CD4-positive, alpha-beta T cell treated with Interferon alpha-2 for 1 hour (primary cell): Measurements from ENCODE around the gene CALN1.

ENCODE experiments used
- DNase-seq, 2 donors: peaks; one replicate each; pipeline ENCODE4 v3.0.0-alpha.2; 2020 to 2022

CALN1 gene

GRCh38 chr7:72028267-72028666 is 383.9 kb downstream of the CALN1 start:
- DNase-seq = no peak

GRCh38 chr7:72025381-72025960 is 386.7 kb downstream of the CALN1 start:
- no peak for DNase-seq

DNA sequence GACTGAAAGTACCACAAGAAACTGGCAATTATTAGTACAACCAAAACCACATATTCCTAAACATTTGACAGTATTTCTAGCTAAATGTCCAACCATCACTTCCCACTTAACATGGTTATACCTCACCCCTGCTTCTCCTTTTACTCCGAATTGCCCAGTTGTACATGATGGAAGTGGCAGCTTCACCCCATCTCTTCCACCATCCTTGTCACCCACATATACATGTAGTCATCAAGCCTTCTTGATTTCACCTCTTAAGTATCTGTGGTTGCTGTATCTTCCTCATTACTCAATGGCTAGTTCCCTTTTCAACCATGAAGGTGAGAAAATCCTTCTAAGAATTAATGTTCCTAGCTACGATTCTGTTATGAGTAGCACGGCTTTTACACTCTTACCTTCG is 388.2 kb downstream of the CALN1 start:
- no peak for DNase-seq

- no peak for DNase-seq
Measured at GRCh38 chr7:72021716-72022115, 390.4 kb downstream of the CALN1 start.

DNA sequence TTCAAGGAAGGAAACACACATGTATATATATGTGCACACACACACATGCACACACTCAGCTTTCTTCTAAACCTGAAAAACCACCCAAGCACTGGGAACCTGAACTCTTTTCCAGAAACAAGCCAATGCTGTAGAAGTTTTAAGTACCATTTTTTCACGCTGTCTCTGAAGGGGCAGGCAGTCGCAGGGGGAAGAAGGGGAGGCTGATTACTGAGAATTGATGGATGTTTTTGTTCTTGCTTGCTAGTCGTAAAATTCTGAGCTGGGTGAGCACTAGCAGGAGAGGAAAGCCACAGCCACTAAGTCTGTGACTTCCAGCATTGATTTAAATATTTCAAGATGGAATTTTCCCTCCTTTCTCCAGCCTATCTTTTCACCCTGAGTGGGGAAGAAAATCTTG is 391.8 kb downstream of the CALN1 start:
- DNase-seq = no peak

DNA sequence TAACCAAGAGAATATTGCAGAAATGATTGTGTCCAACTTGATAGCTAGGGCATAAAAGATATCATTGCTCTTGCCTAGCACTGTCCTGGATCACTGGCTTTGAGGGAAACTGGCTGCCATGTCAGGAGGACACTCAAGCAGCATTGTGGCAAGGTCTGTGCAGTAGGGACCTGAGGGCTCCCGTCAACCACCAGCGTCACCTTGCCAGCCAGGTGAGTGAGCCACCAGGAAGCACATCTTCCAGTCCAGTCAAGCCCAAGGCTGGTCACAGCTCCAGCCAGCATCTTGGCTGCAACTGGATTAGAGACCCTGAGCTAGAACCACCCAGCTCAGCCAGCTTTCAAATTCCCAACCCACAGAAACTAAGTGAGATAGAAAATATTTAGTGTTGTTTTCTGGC is 392.7 kb downstream of the CALN1 start:
- no peak for DNase-seq

GRCh38 chr7:72017756-72018155 is 394.4 kb downstream of the CALN1 start:
- no peak for DNase-seq

GRCh38 chr7:72016574-72016973 is 395.6 kb downstream of the CALN1 start:
- no peak for DNase-seq

DNA sequence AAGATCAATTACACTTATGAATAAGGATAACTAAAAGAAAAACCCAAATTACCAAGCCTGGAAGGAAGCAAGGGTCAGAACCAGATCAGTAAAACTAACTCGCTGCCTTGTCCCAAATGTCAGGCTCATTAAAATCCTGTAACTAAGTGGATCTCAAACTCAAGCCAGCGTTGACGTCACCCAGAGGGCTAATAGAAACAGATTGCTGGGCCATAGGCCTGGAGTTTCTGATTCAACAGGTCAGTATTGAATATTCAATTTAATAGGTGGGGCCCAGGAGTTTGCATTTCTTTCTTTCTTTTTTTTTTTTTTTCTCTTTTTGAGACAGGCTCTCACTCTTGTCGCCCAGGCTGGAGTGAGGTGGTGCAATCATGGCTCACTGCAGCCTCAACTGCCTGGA is 397.0 kb downstream of the CALN1 start:
- DNase-seq = no peak

- DNase-seq = no peak
Measured at GRCh38 chr7:72007018-72007417, 405.1 kb downstream of the CALN1 start.

DNA sequence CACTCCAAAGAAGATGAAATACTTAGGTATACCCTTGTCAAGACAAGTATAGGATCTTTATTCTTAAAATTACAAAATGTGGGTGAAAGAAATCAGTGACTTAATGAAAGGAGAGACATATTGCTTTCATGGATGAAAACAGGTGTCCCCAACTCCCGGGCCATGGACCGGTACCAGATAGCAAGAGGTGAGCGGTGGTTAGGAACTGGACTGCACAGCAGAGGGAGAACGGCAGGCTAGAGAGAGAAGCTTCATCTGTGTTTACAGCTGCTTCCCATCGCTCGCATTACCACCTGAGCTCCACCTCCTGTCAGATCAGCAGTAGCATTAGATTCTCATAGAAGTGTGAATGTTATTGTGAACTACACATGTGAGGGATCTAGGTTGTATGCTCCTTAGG is 408.9 kb downstream of the CALN1 start:
- DNase-seq = no peak

- no peak for DNase-seq
Measured at GRCh38 chr7:71996141-71996540, 416.0 kb downstream of the CALN1 start.

DNA sequence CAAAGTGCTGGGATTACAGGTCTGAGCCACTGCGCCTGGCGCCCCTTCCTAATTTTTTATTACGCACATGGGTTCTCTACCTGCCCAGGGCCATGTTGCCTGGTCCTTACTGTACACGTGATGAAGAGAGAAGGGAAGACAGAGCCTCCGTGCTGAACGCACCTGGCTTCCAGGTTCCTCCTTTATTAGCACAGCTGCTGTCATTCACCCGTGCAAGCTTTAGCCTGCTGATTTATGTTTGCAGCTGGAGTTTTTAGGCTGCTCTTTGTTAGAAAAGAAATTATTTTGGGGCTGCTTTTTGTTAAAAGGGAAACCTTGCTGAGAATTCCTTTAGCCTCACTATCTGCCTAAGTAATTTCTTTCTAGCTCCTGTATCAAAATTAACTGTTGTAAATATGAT is 417.0 kb downstream of the CALN1 start:
- DNase-seq = no peak

GRCh38 chr7:71991586-71991985 is 420.6 kb downstream of the CALN1 start:
- no peak for DNase-seq

DNA sequence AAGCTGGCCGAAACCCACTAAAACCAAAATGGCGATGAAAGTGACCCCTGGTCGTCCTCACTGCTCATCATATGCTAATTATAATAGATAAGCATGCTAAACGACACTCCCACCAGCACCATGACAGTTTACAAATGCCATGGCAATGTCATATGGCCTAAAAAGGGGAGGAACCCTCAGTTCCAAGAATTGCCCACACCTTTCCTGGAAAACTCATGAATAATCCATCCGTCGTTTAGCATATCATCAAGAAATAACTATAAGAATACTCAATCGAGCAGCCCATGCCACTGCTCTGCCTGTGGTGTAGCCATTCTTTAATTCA is 422.0 kb downstream of the CALN1 start:
- DNase-seq = no peak

- no peak for DNase-seq
Measured at GRCh38 chr7:71988201-71988600, 423.9 kb downstream of the CALN1 start.

DNA sequence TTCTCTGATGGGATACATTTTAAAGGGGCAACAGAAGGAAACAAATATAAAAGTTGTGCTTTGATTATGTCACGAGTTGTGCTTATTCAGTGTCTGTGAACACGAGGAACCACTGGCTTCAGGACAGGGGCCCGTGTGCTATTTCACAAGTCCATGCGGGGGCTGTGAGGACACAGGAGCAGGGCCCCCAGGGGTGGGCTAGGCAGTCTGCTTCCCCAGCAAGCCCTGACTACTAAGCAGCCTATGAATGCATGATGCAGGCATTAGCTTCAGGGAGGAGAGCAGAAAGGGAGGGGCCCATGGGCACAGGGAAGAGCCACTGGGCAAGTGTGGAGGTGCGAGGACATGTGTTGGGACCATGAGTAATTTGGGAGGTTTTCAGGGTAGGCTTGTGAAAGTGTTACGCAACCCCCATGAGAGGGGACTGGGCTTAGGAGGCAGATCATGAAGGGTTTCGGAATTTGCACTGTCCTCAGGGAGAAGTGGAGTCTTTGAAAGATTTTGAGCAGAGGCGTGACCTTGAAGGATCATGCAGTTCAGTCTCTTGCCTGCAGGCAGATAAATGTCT is 424.9 kb downstream of the CALN1 start:
- DNase-seq = no peak

DNA sequence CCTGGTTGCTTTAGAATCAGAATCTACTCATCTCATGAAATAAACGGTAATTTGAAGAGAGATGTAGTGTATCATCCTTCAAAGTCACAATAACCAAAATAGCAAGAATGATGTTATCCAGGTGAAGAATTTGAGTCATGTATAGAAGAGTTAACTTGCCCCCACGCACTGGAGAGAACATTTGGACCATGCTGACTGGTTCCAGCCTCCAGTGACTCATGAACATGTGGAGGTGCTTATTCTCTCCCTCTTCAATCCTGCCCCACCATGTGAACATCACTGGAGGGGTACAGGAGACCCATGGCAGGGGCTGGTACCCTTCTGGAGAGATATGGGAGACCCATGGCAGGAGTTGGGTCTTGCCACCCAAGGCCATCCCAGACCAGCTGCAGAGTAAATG is 427.8 kb downstream of the CALN1 start:
- DNase-seq = no peak

- DNase-seq = no peak
Measured at GRCh38 chr7:71982851-71983250, 429.3 kb downstream of the CALN1 start.

DNA sequence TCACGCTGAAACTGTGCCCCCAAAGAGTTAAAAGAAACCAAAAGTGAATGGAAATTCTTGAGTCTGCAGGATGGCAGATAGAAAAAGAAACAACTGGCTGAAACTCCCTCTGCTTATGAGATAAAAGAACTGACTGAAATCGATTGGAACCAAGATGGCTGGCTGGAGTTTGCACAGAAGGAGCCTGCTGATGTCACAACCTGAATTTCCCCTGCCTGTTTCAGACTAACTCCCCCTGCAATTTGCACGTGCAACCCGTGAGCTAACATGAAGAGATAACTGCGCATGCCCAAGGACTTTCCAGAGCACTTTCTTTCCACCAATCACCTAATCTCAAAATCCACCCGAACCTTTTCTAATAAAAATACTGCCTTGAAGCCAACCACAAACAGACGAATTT is 435.5 kb downstream of the CALN1 start:
- no peak for DNase-seq

- DNase-seq = no peak
Measured at GRCh38 chr7:71974611-71975010, 437.5 kb downstream of the CALN1 start.

GRCh38 chr7:71972534-71972933 is 439.6 kb downstream of the CALN1 start:
- DNase-seq = no peak

DNA sequence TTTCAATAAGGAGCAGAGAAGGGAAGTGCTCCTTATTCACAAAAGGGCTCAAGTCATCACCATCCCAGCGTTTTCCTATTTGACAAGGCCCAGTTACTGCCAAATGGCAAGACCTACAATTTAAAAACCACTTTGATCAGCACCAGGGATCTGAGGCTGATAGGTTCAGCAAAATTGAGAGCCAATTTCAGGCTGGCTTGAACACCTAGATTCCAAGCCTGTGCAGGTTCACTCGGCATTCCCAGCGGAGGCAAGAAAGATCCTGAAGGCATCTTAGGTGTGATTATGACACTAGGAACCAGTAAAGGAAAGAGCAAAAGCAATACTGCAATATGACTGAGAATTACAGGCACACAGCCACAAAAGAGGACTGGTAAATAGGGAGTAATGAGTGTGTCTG is 441.4 kb downstream of the CALN1 start:
- DNase-seq = no peak

- no peak for DNase-seq
Measured at GRCh38 chr7:71962636-71963035, 449.5 kb downstream of the CALN1 start.

DNA sequence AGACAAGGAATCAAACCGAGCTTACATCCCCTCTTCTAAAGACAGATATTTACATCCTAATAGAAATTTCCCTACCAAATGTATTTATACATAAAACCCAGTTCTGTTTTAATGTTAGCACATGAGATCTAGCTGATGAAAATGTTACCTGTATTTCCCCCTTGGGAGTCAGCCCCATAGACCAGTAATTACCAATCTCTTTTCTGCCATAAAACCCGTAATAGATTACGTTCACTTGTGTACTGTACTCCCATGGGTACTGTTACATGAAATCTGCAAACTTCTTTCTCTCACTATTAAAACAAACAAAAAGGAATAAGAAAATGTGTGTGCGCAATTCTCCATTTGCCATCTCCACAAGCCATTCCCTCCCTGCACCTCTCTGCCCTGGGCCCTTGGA is 450.9 kb downstream of the CALN1 start:
- DNase-seq = no peak

- no peak for DNase-seq
Measured at GRCh38 chr7:71942115-71942514, 470.0 kb downstream of the CALN1 start.
